Loucy (cell line): ENCODE results near the gene CGB2.

Source experiments
- H2AFZ ChIP-seq: fragments of 200-600 bp; sonication (generic); 2 replicates; pipeline ENCODE4 v1.6.0; 2016; ENCODE audit warnings: antibody characterized with exemption, mild to moderate bottlenecking, low read length, moderate library complexity
- H3F3A ChIP-seq: fragments of 200-600 bp; 2 replicates; pipeline ENCODE4 v1.6.0; 2016; ENCODE audit warnings: antibody characterized with exemption, low read depth, mild to moderate bottlenecking
- H3K27me3 ChIP-seq: fragments of 200-600 bp; sonication (generic); 2 replicates; pipeline ENCODE4 v1.6.1; 2014; ENCODE audit warnings: low read length, mild to moderate bottlenecking; ENCODE audit not compliant: insufficient read depth, poor library complexity, severe bottlenecking
- H3K36me3 ChIP-seq: fragments of 200-600 bp; sonication (generic); 2 replicates; pipeline ENCODE4 v1.6.1; 2016; ENCODE audit warnings: low read length; ENCODE audit not compliant: insufficient read depth
- H3K4me1 ChIP-seq: fragments of 200-600 bp; sonication (generic); 2 replicates; pipeline ENCODE4 v1.5.1; 2014; ENCODE audit warnings: low read length, mild to moderate bottlenecking; ENCODE audit not compliant: insufficient read depth, poor library complexity, severe bottlenecking
- H3K4me2 ChIP-seq: fragments of 200-600 bp; sonication (generic); 2 replicates; pipeline ENCODE4 v1.6.0; 2014; ENCODE audit warnings: antibody characterized with exemption, low read length, low read depth, mild to moderate bottlenecking; ENCODE audit not compliant: poor library complexity, severe bottlenecking
- H3K4me3 ChIP-seq: fragments of 200-600 bp; sonication (generic); 2 replicates; pipeline ENCODE4 v1.5.1; 2014; ENCODE audit warnings: low read length, mild to moderate bottlenecking, mixed read lengths; ENCODE audit not compliant: poor library complexity, severe bottlenecking
- H3K79me2 ChIP-seq: fragments of 200-600 bp; sonication (generic); 2 replicates; pipeline ENCODE4 v1.6.1; 2014; ENCODE audit warnings: low read length; ENCODE audit not compliant: insufficient read depth
- H3K9ac ChIP-seq: fragments of 200-600 bp; sonication (generic); 2 replicates; pipeline ENCODE4 v1.6.0; 2014; ENCODE audit warnings: mild to moderate bottlenecking, low read depth, low read length, moderate library complexity; ENCODE audit not compliant: poor library complexity, severe bottlenecking
- H3K9me2 ChIP-seq: fragments of 200-600 bp; sonication (generic); replicated peaks from 2 replicates; pipeline ENCODE4 v1.6.1; 2016; ENCODE audit warnings: low read depth, low read length, mixed read lengths
- H3K9me3 ChIP-seq: fragments of 200-600 bp; sonication (generic); 2 replicates; pipeline ENCODE4 v1.6.1; 2014; ENCODE audit warnings: mild to moderate bottlenecking, antibody characterized with exemption, low read length, low read depth; ENCODE audit not compliant: insufficient read depth
- H4K20me1 ChIP-seq: fragments of 200-600 bp; sonication (generic); 2 replicates; pipeline ENCODE4 v1.6.0; 2014; ENCODE audit warnings: antibody characterized with exemption, low read length, mild to moderate bottlenecking; ENCODE audit not compliant: insufficient read depth, poor library complexity, severe bottlenecking
- CTCF ChIP-seq: fragments of 200-600 bp; sonication (generic); conservative IDR thresholded peaks from 2 replicates; pipeline ENCODE4 v1.5.1; 2014; ENCODE audit warnings: mild to moderate bottlenecking, antibody characterized with exemption, low read length
- EZH2phosphoT487 ChIP-seq: fragments of 200-600 bp; IDR thresholded peaks from 2 replicates; pipeline ENCODE4 v1.6.1; 2018; ENCODE audit warnings: antibody characterized with exemption, mild to moderate bottlenecking, moderate library complexity, borderline replicate concordance

Gene CGB2

GRCh38 chr19:49069026-49069425 is 37.3 kb downstream of the CGB2 start:
- Histone ChIP-seq H3F3A (no peaks in the 10 kb centered on the region), H3K9me3 (no peaks in the 10 kb centered on the region), H3K4me1 (no peaks in the 10 kb centered on the region), H2AFZ (no peak overlapping the region), H3K4me2 (no peak overlapping the region), H4K20me1 (no peaks in the 10 kb centered on the region), H3K27me3 (no peaks in the 10 kb centered on the region), H3K9me2 (no peaks in the 10 kb centered on the region), H3K79me2 (no peaks in the 10 kb centered on the region), H3K36me3 (no peaks in the 10 kb centered on the region), H3K4me3 (no peak overlapping the region), H3K9ac (no peak overlapping the region)
- no peak for TF ChIP-seq EZH2phosphoT487
- no peak for TF ChIP-seq CTCF

- no peaks in the 10 kb centered on the region for H3K36me3 ChIP-seq
- H3K27me3 ChIP-seq, result no peaks in the 10 kb centered on the region
- H4K20me1 ChIP-seq, result no peaks in the 10 kb centered on the region
- no peak overlapping the region for H2AFZ ChIP-seq
- no peak for TF ChIP-seq CTCF
- no peak for TF ChIP-seq EZH2phosphoT487
- H3K9me3 ChIP-seq, result no peaks in the 10 kb centered on the region
- H3K4me1 ChIP-seq, result no peaks in the 10 kb centered on the region
- H3K9ac ChIP-seq, result no peak overlapping the region
- no peaks in the 10 kb centered on the region for H3F3A ChIP-seq
- no peaks in the 10 kb centered on the region for H3K9me2 ChIP-seq
- H3K4me2 ChIP-seq, result no peak overlapping the region
- H3K79me2 ChIP-seq, result no peaks in the 10 kb centered on the region
- no peak overlapping the region for H3K4me3 ChIP-seq
Measured at GRCh38 chr19:49070416-49070815, 38.7 kb downstream of the CGB2 start.

GRCh38 chr19:49071860-49072547 is 40.3 kb downstream of the CGB2 start:
- Histone ChIP-seq H3K9me2 (no peaks in the 10 kb centered on the region), H3K27me3 (no peaks in the 10 kb centered on the region), H3K9ac (no peak overlapping the region), H3K36me3 (no peaks in the 10 kb centered on the region), H2AFZ (no peak overlapping the region), H4K20me1 (no peaks in the 10 kb centered on the region), H3F3A (no peaks in the 10 kb centered on the region), H3K4me2 (no peak overlapping the region), H3K4me1 (no peaks in the 10 kb centered on the region), H3K4me3 (no peak overlapping the region), H3K9me3 (no peaks in the 10 kb centered on the region), H3K79me2 (no peaks in the 10 kb centered on the region)
- TF ChIP-seq CTCF, result no peak
- TF ChIP-seq EZH2phosphoT487, result no peak
